ENCODE results near the gene CLHC1. TPM values are rescaled to one million over a fixed set of nuclear protein-coding genes. Genes with fewer than 3 reads are reported as not detected.
"Not testable (repeated sequence)": the region's sequence is repeated elsewhere in the genome, so short reads cannot be mapped to it uniquely, and the experiment has no call there.

Gene CLHC1
- total RNA-seq, 4 donors from 2014 or later: 22.7 to 32.1 (median 27.1) TPM

GRCh38 chr2:55148269-55148668, 83.8 kb downstream of the CLHC1 start:
- intact Hi-C loops (cut with DNase I): no loop called here
- DNase-seq: no peak
- no peaks in the 10 kb centered on the region for H3K36me3 ChIP-seq
- no peaks in the 10 kb centered on the region for H3K27me3 ChIP-seq
- no peaks in the 10 kb centered on the region for H3K9me3 ChIP-seq
- H3K4me1 ChIP-seq: peaks cover 0 to 7% of the 10 kb centered on the region in 2 donors
- TF ChIP-seq POLR2A (IDR thresholded peaks at IDR 0.05) (no peak), CTCF (IDR thresholded peaks at IDR 0.05) (no peak)
- H3K27ac ChIP-seq: no peak overlapping the region
- whole genome bisulfite sequencing, 2 donors: 64 to 67% methylated on average over 2 of the region's 2 CpGs
- H3K4me3 ChIP-seq (replicated peaks in 1 of 3): no peak overlapping the region

- TF ChIP-seq CTCF (IDR thresholded peaks at IDR 0.05) (no peak), POLR2A (IDR thresholded peaks at IDR 0.05) (no peak)
- H3K27me3 ChIP-seq: no peaks in the 10 kb centered on the region
- no peak overlapping the region for H3K27ac ChIP-seq
- intact Hi-C loops (cut with DNase I): no loop called here
- no peaks in the 10 kb centered on the region for H3K9me3 ChIP-seq
- no peak overlapping the region for H3K4me3 ChIP-seq (replicated peaks in 1 of 3)
- no peaks in the 10 kb centered on the region for H3K36me3 ChIP-seq
- WGBS, 2 donors: 82 to 100% methylated on average over 3 of the region's 3 CpGs
- H3K4me1 ChIP-seq: peaks cover 0 to 7% of the 10 kb centered on the region in 2 donors
- no peak for DNase-seq
These were observed 84.6 kb downstream of the CLHC1 start for GRCh38 chr2:55147531-55147930.

GRCh38 chr2:55147041-55147440, 85.1 kb downstream of the CLHC1 start:
- Histone ChIP-seq H3K27me3 (no peaks in the 10 kb centered on the region), H3K4me3 (replicated peaks in 1 of 3) (no peak overlapping the region), H3K9me3 (no peaks in the 10 kb centered on the region), H3K27ac (no peak overlapping the region), H3K36me3 (no peaks in the 10 kb centered on the region), H3K4me1 (peaks cover 0 to 7% of the 10 kb centered on the region in 2 donors)
- DNase-seq: no peak
- TF ChIP-seq CTCF (IDR thresholded peaks at IDR 0.05) (no peak), POLR2A (IDR thresholded peaks at IDR 0.05) (no peak)
- 92 to 93% methylated on average over 5 of the region's 5 CpGs for WGBS, 2 donors
- intact Hi-C loops (cut with DNase I): no loop called here

GRCh38 chr2:55146263-55146662, 85.8 kb downstream of the CLHC1 start:
- no peak for TF ChIP-seq POLR2A (IDR thresholded peaks at IDR 0.05)
- no peak for TF ChIP-seq CTCF (IDR thresholded peaks at IDR 0.05)
- Histone ChIP-seq H3K4me3 (replicated peaks in 1 of 3) (no peak overlapping the region), H3K9me3 (no peaks in the 10 kb centered on the region), H3K27me3 (no peaks in the 10 kb centered on the region), H3K4me1 (no peaks in the 10 kb centered on the region), H3K36me3 (no peaks in the 10 kb centered on the region), H3K27ac (no peak overlapping the region)
- no peak for DNase-seq
- WGBS, 2 donors: 88 to 92% methylated on average over 2 of the region's 2 CpGs
- intact Hi-C loops (cut with DNase I): no loop called here

- Histone ChIP-seq H3K4me3 (replicated peaks in 1 of 3) (no peak overlapping the region), H3K4me1 (no peaks in the 10 kb centered on the region), H3K9me3 (no peaks in the 10 kb centered on the region), H3K36me3 (no peaks in the 10 kb centered on the region), H3K27ac (no peak overlapping the region), H3K27me3 (no peaks in the 10 kb centered on the region)
- TF ChIP-seq POLR2A (IDR thresholded peaks at IDR 0.05): no peak
- no peak for DNase-seq
- 80 to 87% methylated on average over 12 of the region's 12 CpGs for WGBS, 2 donors
- intact Hi-C loops (cut with DNase I): no loop called here
These were observed 86.9 kb downstream of the CLHC1 start for GRCh38 chr2:55144922-55145820.

- H3K36me3 ChIP-seq; H3K27ac ChIP-seq; DNase-seq; H3K4me3 ChIP-seq (replicated peaks in 1 of 3); H3K9me3 ChIP-seq; H3K27me3 ChIP-seq; intact Hi-C loops (cut with DNase I); H3K4me1 ChIP-seq: not testable (repeated sequence)
- 98 to 100% methylated on average over 2 of the region's 2 CpGs for WGBS, 2 donors
These were observed 88.4 kb downstream of the CLHC1 start for GRCh38 chr2:55143706-55144105.
